Right atrium auricular region (tissue), 2 donors: Measurements from ENCODE around the gene HDAC9. TPM values are rescaled to one million over a fixed set of nuclear protein-coding genes. Genes with fewer than 3 reads are reported as not detected.

ENCODE experiments used
- DNase-seq: peaks from one replicate; pipeline ENCODE4 v3.0.0-alpha.2; 2019; ENCODE audit warnings: low spot score
- H3K27ac ChIP-seq, 2 donors: fragments of 200-600 bp; sonication (generic); 1 replicate in 1 of 2; 2 replicates in 1 of 2; pipeline ENCODE4 v1.5.1; 2016 to 2019
- H3K27me3 ChIP-seq, 2 donors: fragments of 200-600 bp; sonication (generic); one replicate each; pipeline versions ENCODE4 v1.5.1 to v1.6.0; 2017 to 2019
- H3K36me3 ChIP-seq: fragments of 200-600 bp; sonication (generic); one replicate; pipeline ENCODE4 v1.5.1; 2016
- H3K4me1 ChIP-seq, 2 donors: fragments of 200-600 bp; sonication (generic); one replicate each; pipeline versions ENCODE4 v1.5.1 to v1.6.0; 2017 to 2019
- H3K4me3 ChIP-seq, 2 donors: fragments of 200-600 bp; sonication (generic); 1 replicate in 1 of 2; 2 replicates in 1 of 2; pipeline ENCODE4 v1.5.1; 2017 to 2019; ENCODE audit warnings: mild to moderate bottlenecking in 1 of 2, moderate library complexity in 1 of 2
- H3K9me3 ChIP-seq, 2 donors: fragments of 200-600 bp; sonication (generic); one replicate each; pipeline ENCODE4 v1.5.1; 2019
- CTCF ChIP-seq, 2 donors: fragments of 200-600 bp; sonication (generic); IDR thresholded peaks; one replicate each; pipeline ENCODE4 v1.5.1; 2019; ENCODE audit warnings: antibody characterized with exemption in 2 of 2
- total RNA-seq, 2 donors: library from RNA; depleted of rRNA; stranded (reverse); fragments of >200 nt; gene quantifications; one replicate each; pipeline ENCODE4 v1.1.0, GENCODE V29; 2016

Gene HDAC9
- total RNA-seq, 2 donors from 2014 or later, result 16.6 to 28.0 TPM

DNA sequence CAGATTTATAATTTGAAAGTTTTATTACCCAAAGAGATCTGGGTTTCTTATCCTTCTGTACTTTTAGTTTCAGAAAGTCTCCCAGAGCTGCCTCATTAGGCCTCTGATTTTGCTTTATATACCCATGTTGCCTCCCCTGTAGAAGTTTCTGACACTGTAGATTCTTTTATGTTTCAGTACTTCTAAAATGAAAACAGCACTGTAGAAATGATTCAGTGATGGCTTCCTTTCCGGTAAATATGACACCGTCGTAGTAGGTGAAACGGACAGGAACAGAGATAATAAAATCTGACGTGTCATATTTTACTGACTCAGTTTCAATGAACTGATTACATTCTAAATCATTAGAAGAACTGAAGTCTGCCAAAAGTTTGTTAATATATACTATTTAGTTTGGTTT lies 349.2 kb downstream of the HDAC9 start:
- no peak for DNase-seq
- Histone ChIP-seq H3K27ac (no peak overlapping the region), H3K4me1 (no peaks in the 10 kb centered on the region), H3K9me3 (no peaks in the 10 kb centered on the region), H3K4me3 (no peak overlapping the region), H3K36me3 (no peaks in the 10 kb centered on the region), H3K27me3 (no peaks in the 10 kb centered on the region)
- TF ChIP-seq CTCF (IDR thresholded peaks at IDR 0.05), result no peak

- Histone ChIP-seq H3K4me3 (no peak overlapping the region), H3K36me3 (no peaks in the 10 kb centered on the region), H3K27ac (no peak overlapping the region), H3K27me3 (no peaks in the 10 kb centered on the region), H3K9me3 (no peaks in the 10 kb centered on the region), H3K4me1 (no peaks in the 10 kb centered on the region)
- DNase-seq, result no peak
- no peak for TF ChIP-seq CTCF (IDR thresholded peaks at IDR 0.05)
Observed at GRCh38 chr7:18845700-18846099, 350.2 kb downstream of the HDAC9 start.

DNA sequence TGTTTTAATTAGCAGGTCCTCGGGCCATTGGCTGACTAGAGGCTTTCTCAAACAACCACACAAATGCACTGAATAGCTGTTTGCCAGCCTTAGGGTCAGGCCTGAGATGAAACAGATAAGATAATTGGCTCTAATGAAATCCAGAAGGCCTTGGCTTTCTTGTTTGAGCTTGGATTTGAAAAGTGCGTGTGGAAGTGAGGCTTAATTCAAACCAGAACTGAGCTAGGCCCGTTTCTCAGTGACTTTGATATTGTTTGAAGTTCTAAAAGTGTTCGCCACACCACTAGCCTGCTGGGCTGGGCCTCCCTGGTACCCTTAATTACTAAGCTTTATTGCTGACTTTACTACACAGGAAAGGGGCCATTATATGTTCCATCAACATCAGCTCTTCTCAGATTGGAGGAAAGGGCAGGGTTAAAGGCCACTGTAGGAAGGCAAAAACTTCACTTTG lies 351.2 kb downstream of the HDAC9 start:
- DNase-seq, result no peak
- Histone ChIP-seq H3K36me3 (no peaks in the 10 kb centered on the region), H3K27me3 (no peaks in the 10 kb centered on the region), H3K4me1 (no peaks in the 10 kb centered on the region), H3K4me3 (no peak overlapping the region), H3K9me3 (no peaks in the 10 kb centered on the region), H3K27ac (no peak overlapping the region)
- TF ChIP-seq CTCF (IDR thresholded peaks at IDR 0.05), result no peak

GRCh38 chr7:18849130-18849529 lies 353.6 kb downstream of the HDAC9 start:
- H3K4me1 ChIP-seq, result no peaks in the 10 kb centered on the region
- no peaks in the 10 kb centered on the region for H3K36me3 ChIP-seq
- no peak for DNase-seq
- no peak for TF ChIP-seq CTCF (IDR thresholded peaks at IDR 0.05)
- H3K27me3 ChIP-seq, result no peaks in the 10 kb centered on the region
- no peak overlapping the region for H3K27ac ChIP-seq
- no peaks in the 10 kb centered on the region for H3K9me3 ChIP-seq
- H3K4me3 ChIP-seq, result no peak overlapping the region

DNA sequence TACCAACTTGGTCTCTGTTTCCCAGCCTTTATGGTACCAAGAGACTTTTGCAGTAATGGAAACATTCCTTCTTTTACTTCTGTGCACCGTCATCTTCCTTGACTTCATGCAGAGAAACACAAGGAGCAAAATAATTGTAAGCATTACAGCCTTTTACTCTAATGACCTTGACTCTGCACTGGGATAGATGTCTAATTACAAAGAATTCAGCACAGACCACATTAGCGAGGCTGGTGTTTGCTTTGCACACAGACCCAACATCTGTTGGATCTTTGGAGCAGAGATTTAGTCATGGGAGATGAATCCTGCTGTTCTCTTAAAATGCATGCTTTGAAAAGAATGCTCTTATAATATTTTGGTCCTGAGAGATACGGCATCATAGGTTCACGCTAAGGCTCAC lies 360.2 kb downstream of the HDAC9 start:
- TF ChIP-seq CTCF (IDR thresholded peaks at IDR 0.05), result no peak

GRCh38 chr7:18858232-18858631 lies 362.7 kb downstream of the HDAC9 start:
- no peaks in the 10 kb centered on the region for H3K36me3 ChIP-seq
- no peak for TF ChIP-seq CTCF (IDR thresholded peaks at IDR 0.05)

More for the DNA sequence above, 360.2 kb downstream of the HDAC9 start:
- Histone ChIP-seq H3K4me3 (no peak overlapping the region), H3K9me3 (no peaks in the 10 kb centered on the region), H3K27me3 (no peaks in the 10 kb centered on the region), H3K27ac (no peak overlapping the region), H3K4me1 (no peaks in the 10 kb centered on the region), H3K36me3 (no peaks in the 10 kb centered on the region)
- DNase-seq, result no peak

More at GRCh38 chr7:18858232-18858631, 362.7 kb downstream of the HDAC9 start:
- no peak overlapping the region for H3K27ac ChIP-seq
- no peak for DNase-seq
- H3K4me3 ChIP-seq, result no peak overlapping the region
- H3K9me3 ChIP-seq, result no peaks in the 10 kb centered on the region
- H3K27me3 ChIP-seq, result no peaks in the 10 kb centered on the region
- H3K4me1 ChIP-seq, result no peaks in the 10 kb centered on the region
